NCI-H2227 (cell line): ENCODE results near the gene ITGAD.

Source experiments
- DNase-seq: peaks from one replicate; lab custom pipeline; 2025; ENCODE audit not compliant: unreplicated experiment; lab: John Stamatoyannopoulos, UW

The ITGAD gene

GRCh38 chr16:31365131-31365865 lies 27.8 kb upstream of the ITGAD start:
- no peak for DNase-seq

- DNase-seq, result no peak
Observed at GRCh38 chr16:31367853-31368252, 25.3 kb upstream of the ITGAD start.

- no peak for DNase-seq
Observed at GRCh38 chr16:31371008-31371407, 22.1 kb upstream of the ITGAD start.

GRCh38 chr16:31371619-31372484 lies 21.3 kb upstream of the ITGAD start:
- no peak for DNase-seq

GRCh38 chr16:31373235-31373634 lies 19.9 kb upstream of the ITGAD start:
- DNase-seq, result no peak

GRCh38 chr16:31375231-31375630 lies 17.9 kb upstream of the ITGAD start:
- no peak for DNase-seq

GRCh38 chr16:31376705-31377104 lies 16.4 kb upstream of the ITGAD start:
- DNase-seq, result no peak

- no peak for DNase-seq
Observed at GRCh38 chr16:31377210-31377903, 15.8 kb upstream of the ITGAD start.

- no peak for DNase-seq
Observed at GRCh38 chr16:31380201-31380600, 12.9 kb upstream of the ITGAD start.

GRCh38 chr16:31382485-31383161 lies 10.5 kb upstream of the ITGAD start:
- DNase-seq, result peak; percentile 29

- no peak for DNase-seq
Observed at GRCh38 chr16:31385680-31386079, 7.5 kb upstream of the ITGAD start.

- no peak for DNase-seq
Observed at GRCh38 chr16:31386157-31386984, 6.8 kb upstream of the ITGAD start.

GRCh38 chr16:31388535-31388934 lies 4.6 kb upstream of the ITGAD start:
- no peak for DNase-seq

- DNase-seq, result no peak
Observed at GRCh38 chr16:31390504-31391041, 2.6 kb upstream of the ITGAD start.

GRCh38 chr16:31395647-31396046 lies 2.5 kb downstream of the ITGAD start:
- DNase-seq, result no peak

- no peak for DNase-seq
Observed at GRCh38 chr16:31397096-31397660, 4.0 kb downstream of the ITGAD start.

GRCh38 chr16:31397701-31398100 lies 4.6 kb downstream of the ITGAD start:
- DNase-seq, result no peak

GRCh38 chr16:31400191-31400590 lies 7.1 kb downstream of the ITGAD start:
- DNase-seq, result no peak

GRCh38 chr16:31401436-31401835 lies 8.3 kb downstream of the ITGAD start:
- DNase-seq, result no peak

GRCh38 chr16:31402687-31403086 lies 9.6 kb downstream of the ITGAD start:
- DNase-seq, result no peak
